ENCODE results near the gene NLGN1. TPM values are rescaled to one million over a fixed set of nuclear protein-coding genes. Genes with fewer than 3 reads are reported as not detected.

NLGN1 gene
- total RNA-seq, 1 experiment from 2014 or later, result 5.2 TPM

GRCh38 chr3:173429527-173429926 lies 32.0 kb downstream of the NLGN1 start:
- Histone ChIP-seq H3K23me2 (ENCODE audit: insufficient read length, low read depth, low read length, poor library complexity, severe bottlenecking) (no peaks in the 10 kb centered on the region), H2BK12ac (ENCODE audit: insufficient read length, low read depth, low read length) (no peak overlapping the region), H4K5ac (ENCODE audit: insufficient read length, low read depth, low read length) (no peak overlapping the region), H3K9me3 (ENCODE audit: control insufficient read depth, low read depth, low read length) (no peaks in the 10 kb centered on the region), H3K4me1 (ENCODE audit: insufficient read depth, low read length) (no peaks in the 10 kb centered on the region), H3T11ph (ENCODE audit: low read length) (no peak overlapping the region), H2AFZ (ENCODE audit: low read length) (no peak overlapping the region), H3K79me2 (ENCODE audit: insufficient read depth, low read length) (no peaks in the 10 kb centered on the region), H4K91ac (ENCODE audit: insufficient read length, low read depth, low read length) (no peak overlapping the region), H3K9ac (ENCODE audit: extremely low read depth, insufficient read length, low read length) (no peak overlapping the region), H3K27ac (ENCODE audit: insufficient read length, low read depth, low read length) (no peak overlapping the region), H2BK120ac (ENCODE audit: low read depth, low read length, poor library complexity, severe bottlenecking) (no peak overlapping the region), H3K56ac (ENCODE audit: insufficient read length, low read depth, low read length) (no peak overlapping the region), H2BK15ac (ENCODE audit: low read depth, low read length) (no peak overlapping the region), H3K23ac (ENCODE audit: insufficient read length, low read depth, low read length) (no peak overlapping the region), H2BK5ac (ENCODE audit: insufficient read length, low read length) (no peak overlapping the region), H2AK5ac (ENCODE audit: insufficient read length, low read length) (no peak overlapping the region), H3K4ac (ENCODE audit: low read depth, low read length) (no peak overlapping the region), H3K79me1 (ENCODE audit: insufficient read depth, low read depth, low read length, poor library complexity, severe bottlenecking) (no peaks in the 10 kb centered on the region), H4K8ac (replicated peaks; ENCODE audit: insufficient read length, low read depth, low read length) (no peak overlapping the region), H3K18ac (ENCODE audit: insufficient read length, low read depth, low read length) (no peak overlapping the region), H3K4me2 (ENCODE audit: insufficient read depth, insufficient read length, low read length) (no peak overlapping the region), H4K20me1 (ENCODE audit: control insufficient read depth, insufficient read depth, insufficient read length) (no peaks in the 10 kb centered on the region), H2BK20ac (ENCODE audit: low read depth, low read length, poor library complexity, severe bottlenecking) (no peak overlapping the region), H3K14ac (ENCODE audit: insufficient read depth, low read length) (no peak overlapping the region), H3K27me3 (ENCODE audit: insufficient read depth, low read length) (no peaks in the 10 kb centered on the region)
- H3K9me3 Mint-ChIP-seq, result peaks cover 10 to 13% of the 10 kb centered on the region in 2 experiments
- H3K27me3 Mint-ChIP-seq (ENCODE audit: low read depth), result no peaks in the 10 kb centered on the region
- WGBS (ENCODE audit: extremely low coverage, insufficient read length, low lambda C conversion rate), result no CpG with 5 or more reads among the region's 1 CpG
- DNase-seq, result no peak
- no peak overlapping the region for H3K27ac Mint-ChIP-seq
- TF ChIP-seq CTCF (conservative IDR thresholded peaks at IDR 0.05), result no peak; the same call in 2 of the 3 replicates
- H3K4me3 Mint-ChIP-seq, result no peak overlapping the region
- H3K4me1 Mint-ChIP-seq, result no peaks in the 10 kb centered on the region; a peak in 1 of 4 replicates
- peaks cover 0 to 13% (median 7%) of the 10 kb centered on the region in 3 experiments; a peak in 4 of 7 replicates for H3K36me3 Mint-ChIP-seq (ENCODE audit: insufficient read depth in 1 of 3, low read depth in 3 of 3)

All from H9 (cell line).